AG04450 (cell line): Measurements from ENCODE around the gene SPEM1. TPM values are rescaled to one million over a fixed set of nuclear protein-coding genes. Genes with fewer than 3 reads are reported as not detected.

ENCODE experiments used
- CTCF ChIA-PET: fragments of 300-600, 350-600 bp; formaldehyde crosslinking; extraction: SDS; loops from one replicate; lab custom pipeline; 2022; ENCODE audit warnings: antibody characterized with exemption, inconsistent platforms; lab: Charles Lee
- POLR2A ChIA-PET: fragments of 350-600 bp; formaldehyde crosslinking; extraction: SDS; loops from one replicate; lab custom pipeline; 2021; ENCODE audit warnings: antibody characterized with exemption, inconsistent platforms; lab: Yijun Ruan, JAX
- DNase-seq: peaks from one replicate; pipeline ENCODE4 v3.0.0-alpha.2; 2011; ENCODE audit warnings: low read depth, low spot score
- H3K27ac ChIP-seq: one replicate; pipeline ENCODE4 v1.5.1; 2012; ENCODE audit warnings: low read depth, low read length, control low read depth
- H3K27me3 ChIP-seq: one replicate; pipeline ENCODE4 v1.6.0; 2012; ENCODE audit warnings: low read length; ENCODE audit not compliant: control insufficient read depth, insufficient read depth
- H3K4me3 ChIP-seq: 2 replicates; pipeline ENCODE4 v1.5.1; 2011; ENCODE audit warnings: mild to moderate bottlenecking, low read depth, low read length, control low read depth
- H3K9me3 ChIP-seq: 2 replicates; pipeline ENCODE4 v1.5.1; 2012; ENCODE audit warnings: low read length; ENCODE audit not compliant: control insufficient read depth, insufficient read depth
- polyA plus RNA-seq: library from polyadenylated mRNA; depleted of rRNA; stranded (reverse); fragments of >200 nt; gene quantifications from 2 replicates; pipeline ENCODE4 v1.2.3, GENCODE V29; 2011
- TF ChIP-seq, protein P1 (sequence below): IDR thresholded peaks from 2 replicates; pipeline ENCODE4 v1.5.1; 2011; ENCODE audit warnings: low read depth, low read length, control low read depth, inconsistent platforms

SPEM1 gene
- polyA plus RNA-seq, 1 experiment = not detected

- POLR2A ChIA-PET = interaction anchor here (0.7 to 1.5 kb wide), 2 partner anchors 8 to 39 kb away, joined by 3 to 6 read pairs; partner anchors contain the start of gene POLR2A
- H3K4me3 ChIP-seq = peak within 1 kb of the TSS; percentile 46
- no peak within 1 kb of the TSS for H3K27ac ChIP-seq
- H3K9me3 ChIP-seq = no peaks in the 10 kb centered on the region; the same call in 1 of the 2 replicates
- no peak for DNase-seq
- peaks cover 20% of the 10 kb centered on the region for H3K27me3 ChIP-seq
- CTCF ChIA-PET = interaction anchor here (0.8 to 3.6 kb wide), 2 partner anchors 8 to 22 kb away, joined by 7 to 14 read pairs; no protein-coding TSS in a partner anchor
- TF ChIP-seq, protein P1, sequence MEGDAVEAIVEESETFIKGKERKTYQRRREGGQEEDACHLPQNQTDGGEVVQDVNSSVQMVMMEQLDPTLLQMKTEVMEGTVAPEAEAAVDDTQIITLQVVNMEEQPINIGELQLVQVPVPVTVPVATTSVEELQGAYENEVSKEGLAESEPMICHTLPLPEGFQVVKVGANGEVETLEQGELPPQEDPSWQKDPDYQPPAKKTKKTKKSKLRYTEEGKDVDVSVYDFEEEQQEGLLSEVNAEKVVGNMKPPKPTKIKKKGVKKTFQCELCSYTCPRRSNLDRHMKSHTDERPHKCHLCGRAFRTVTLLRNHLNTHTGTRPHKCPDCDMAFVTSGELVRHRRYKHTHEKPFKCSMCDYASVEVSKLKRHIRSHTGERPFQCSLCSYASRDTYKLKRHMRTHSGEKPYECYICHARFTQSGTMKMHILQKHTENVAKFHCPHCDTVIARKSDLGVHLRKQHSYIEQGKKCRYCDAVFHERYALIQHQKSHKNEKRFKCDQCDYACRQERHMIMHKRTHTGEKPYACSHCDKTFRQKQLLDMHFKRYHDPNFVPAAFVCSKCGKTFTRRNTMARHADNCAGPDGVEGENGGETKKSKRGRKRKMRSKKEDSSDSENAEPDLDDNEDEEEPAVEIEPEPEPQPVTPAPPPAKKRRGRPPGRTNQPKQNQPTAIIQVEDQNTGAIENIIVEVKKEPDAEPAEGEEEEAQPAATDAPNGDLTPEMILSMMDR = no peak
These were observed 24.8 kb downstream of the SPEM1 start, which contains the start of gene CHRNB1 for GRCh38 chr17:7444682-7445618. Gene CHRNB1, plus strand, starts transcription at chr17:7445061. Its CDS starts 67 bp downstream, at chr17:7445128.

DNA sequence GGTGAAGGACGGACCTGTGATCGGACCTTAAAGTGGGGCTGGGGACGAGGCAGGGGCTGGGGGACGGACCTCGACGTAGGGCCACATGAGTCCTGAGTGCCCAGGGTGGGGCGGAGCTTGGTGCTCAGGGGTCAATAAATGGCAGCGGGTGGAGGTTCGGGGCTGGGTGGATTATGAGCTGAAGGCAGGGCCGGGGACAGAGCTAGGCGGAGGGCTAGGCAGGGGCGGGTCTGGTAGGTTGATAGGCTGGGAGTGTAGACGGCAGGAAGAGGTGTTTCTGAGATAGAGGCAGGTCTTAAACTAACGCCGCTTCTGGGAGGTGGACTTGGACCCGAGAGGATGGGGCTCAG lies 25.5 kb downstream of the SPEM1 start:
- TF ChIP-seq, protein P1 = no peak
- ChIA-PET POLR2A (interaction anchor here (0.6 to 1.0 kb wide), 4 partner anchors 9 to 116 kb away, joined by 3 to 8 read pairs (median 5); partner anchors contain the start of gene TMEM102), CTCF (interaction anchor here (0.8 to 3.6 kb wide), 2 partner anchors 9 to 22 kb away, joined by 7 to 14 read pairs; no protein-coding TSS in a partner anchor)
- DNase-seq = no peak
- Histone ChIP-seq H3K9me3 (no peaks in the 10 kb centered on the region; the same call in 1 of the 2 replicates), H3K27me3 (peaks cover 14% of the 10 kb centered on the region), H3K4me3 (peak overlapping the region; percentile 46; the same call in 1 of the 2 replicates), H3K27ac (no peak overlapping the region)

GRCh38 chr17:7448461-7448860 lies 28.3 kb downstream of the SPEM1 start:
- no peak for DNase-seq
- POLR2A ChIA-PET = interaction anchor here (0.7 kb wide), 1 partner anchor 118 kb away, joined by 4 read pairs; no protein-coding TSS in a partner anchor
- TF ChIP-seq, protein P1 = no peak
- H3K4me3 ChIP-seq = no peak overlapping the region
- H3K9me3 ChIP-seq = no peaks in the 10 kb centered on the region; the same call in 1 of the 2 replicates
- peaks cover 12% of the 10 kb centered on the region for H3K27me3 ChIP-seq
- CTCF ChIA-PET = interaction anchor here (0.6 to 3.6 kb wide), 2 partner anchors 8 to 12 kb away, joined by 3 to 14 read pairs; no protein-coding TSS in a partner anchor
- no peak overlapping the region for H3K27ac ChIP-seq

DNA sequence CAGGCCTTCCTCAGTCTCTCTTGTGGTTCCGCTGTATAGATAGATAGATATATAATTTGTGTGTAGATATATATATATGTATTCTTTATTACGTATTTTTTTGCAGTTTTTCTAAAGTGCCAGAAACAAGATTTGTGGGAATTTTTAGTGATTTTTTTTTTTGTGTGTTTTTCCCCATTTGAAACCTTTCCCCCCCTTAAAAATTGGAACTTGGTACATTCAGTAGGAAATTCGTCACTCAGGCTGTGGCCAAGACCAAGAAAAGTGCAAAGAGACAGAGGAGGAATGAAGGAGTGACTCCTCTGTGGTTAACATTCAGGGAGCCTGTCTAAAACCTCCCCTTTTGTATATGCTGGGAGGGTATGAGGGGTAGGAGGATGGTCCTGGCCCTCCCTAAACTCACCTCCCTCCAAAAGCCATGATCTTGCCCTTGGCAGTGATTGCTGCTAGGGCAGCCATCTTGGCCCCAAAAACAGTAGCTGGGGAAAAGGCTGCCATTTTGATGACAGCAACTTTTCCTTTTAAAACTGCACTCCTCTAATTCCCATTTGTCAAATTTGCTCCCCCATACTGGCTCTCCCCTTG lies 39.9 kb downstream of the SPEM1 start:
- ChIA-PET POLR2A (interaction anchor here (1.2 kb wide), 1 partner anchor 20 kb away, joined by 3 read pairs; the partner anchor contains the start of gene ZBTB4), CTCF (interaction anchor here (0.5 kb wide), 1 partner anchor 750 kb away, joined by 3 read pairs; the partner anchor contains the start of gene AURKB)
- DNase-seq = no peak

More for the DNA sequence above, 39.9 kb downstream of the SPEM1 start:
- Histone ChIP-seq H3K27me3 (no peaks in the 10 kb centered on the region), H3K9me3 (no peaks in the 10 kb centered on the region), H3K4me3 (no peak overlapping the region), H3K27ac (no peak overlapping the region)
- TF ChIP-seq, protein P1 = no peak
